Thymus (tissue), 11 donors: ENCODE results near the gene THAP7. TPM values are rescaled to one million over a fixed set of nuclear protein-coding genes. Genes with fewer than 3 reads are reported as not detected.
"Not testable (repeated sequence)": the region's sequence is repeated elsewhere in the genome, so short reads cannot be mapped to it uniquely, and the experiment has no call there.

Experiments
- DNase-seq, 9 donors: peaks; one replicate each; pipeline ENCODE4 v3.0.0-alpha.2; 2013; ENCODE audit warnings: low spot score in 9 of 9, low read depth in 6 of 9, missing footprints in 1 of 9
- H3K27ac ChIP-seq, 2 donors: one replicate each; pipeline ENCODE4 v1.5.1; 2013; ENCODE audit warnings: control low read depth in 1 of 2, low read depth in 1 of 2, low read length in 1 of 2, mild to moderate bottlenecking in 1 of 2, moderate library complexity in 1 of 2
- H3K27me3 ChIP-seq, 2 donors: one replicate each; pipeline ENCODE4 v1.5.1; 2013; ENCODE audit warnings: low read length in 1 of 2; ENCODE audit not compliant: control insufficient read depth in 2 of 2, insufficient read depth in 1 of 2
- H3K36me3 ChIP-seq, 2 donors: one replicate each; pipeline ENCODE4 v1.5.1; 2013; ENCODE audit warnings: low read length in 1 of 2, mild to moderate bottlenecking in 1 of 2, moderate library complexity in 1 of 2; ENCODE audit not compliant: control insufficient read depth in 2 of 2, insufficient read depth in 2 of 2
- H3K4me1 ChIP-seq, 2 donors: one replicate each; pipeline ENCODE4 v1.5.1; 2013; ENCODE audit warnings: low read length in 2 of 2; ENCODE audit not compliant: control insufficient read depth in 2 of 2, insufficient read depth in 2 of 2
- H3K4me3 ChIP-seq, 2 donors: one replicate each; pipeline ENCODE4 v1.5.1; 2013; ENCODE audit warnings: low read length in 2 of 2, control low read depth in 1 of 2, mild to moderate bottlenecking in 1 of 2
- H3K9me3 ChIP-seq, 2 donors: one replicate each; pipeline ENCODE4 v1.5.1; 2013; ENCODE audit warnings: low read length in 1 of 2, mild to moderate bottlenecking in 1 of 2; ENCODE audit not compliant: control insufficient read depth in 2 of 2, insufficient read depth in 1 of 2
- WGBS: extraction: QIAGEN DNeasy Blood & Tissue Kit; methylation state at CpG from one replicate; pipeline ENCODE4 v1.1.7; 2013; 5-methylcytosine and 5-hydroxymethylcytosine counted together
- polyA plus RNA-seq: library from polyadenylated mRNA; stranded (reverse); fragments of 200-250 nt; gene quantifications from one replicate; pipeline ENCODE4 v1.2.3, GENCODE V29; 2013
- total RNA-seq: library from RNA; stranded (reverse); fragments of 120-200 nt; gene quantifications from one replicate; pipeline ENCODE4 v1.2.4, GENCODE V29; 2013
- donor health status: healthy.

THAP7 gene
- total and polyA plus RNA-seq, 2 donors, result 26.2 to 40.3 TPM

- WGBS, result 93% methylated on average over 13 of the region's 13 CpGs
- not testable (repeated sequence) for H3K9me3 ChIP-seq, H3K4me1 ChIP-seq, H3K27ac ChIP-seq, H3K4me3 ChIP-seq, DNase-seq, H3K36me3 ChIP-seq
- peaks cover 0 to 21% of the 10 kb centered on the region in 2 donors for H3K27me3 ChIP-seq
Observed at GRCh38 chr22:21009208-21009607, 7.3 kb upstream of the THAP7 start.

DNA sequence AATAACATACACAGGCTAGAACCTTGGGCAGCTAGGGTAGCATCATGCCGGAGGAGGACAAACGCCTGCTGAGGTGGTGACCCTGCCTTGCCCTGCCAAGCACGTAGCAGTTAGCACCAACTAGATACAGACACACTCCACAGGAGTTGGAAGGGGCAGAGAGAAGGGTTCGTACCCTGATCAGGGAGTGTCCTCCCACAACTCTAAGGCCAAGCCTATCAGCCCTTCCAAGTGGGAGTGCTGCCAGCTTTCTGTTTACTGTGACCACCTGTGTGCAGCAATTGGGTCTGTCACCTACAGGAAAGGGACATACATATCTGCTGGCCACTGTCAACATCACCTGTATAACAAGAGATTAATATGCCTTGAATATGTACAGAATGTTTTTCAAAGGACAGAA is 1.9 kb upstream of the THAP7 start:
- H3K27ac ChIP-seq, result no peak overlapping the region
- no peaks in the 10 kb centered on the region for H3K27me3 ChIP-seq
- H3K4me3 ChIP-seq, result no peak overlapping the region
- 97% methylated on average over 4 of the region's 4 CpGs for WGBS
- H3K4me1 ChIP-seq, result peaks cover 17 to 24% of the 10 kb centered on the region in 2 donors
- H3K9me3 ChIP-seq, result peaks cover 0 to 5% of the 10 kb centered on the region in 2 donors
- DNase-seq, result no peak
- peaks cover 12 to 22% of the 10 kb centered on the region in 2 donors for H3K36me3 ChIP-seq

- Histone ChIP-seq H3K4me1 (peaks cover 17 to 24% of the 10 kb centered on the region in 2 donors), H3K4me3 (peak overlapping the region; percentile 86 to 97), H3K36me3 (peaks cover 34 to 46% of the 10 kb centered on the region in 2 donors), H3K27me3 (no peaks in the 10 kb centered on the region), H3K27ac (peak overlapping the region; percentile 94 to 100), H3K9me3 (peaks cover 0 to 5% of the 10 kb centered on the region in 2 donors)
- WGBS, result 4% methylated on average over 26 of the region's 26 CpGs
- no peak for DNase-seq
Observed at GRCh38 chr22:21000987-21001600, 824 bp downstream of the THAP7 start.

GRCh38 chr22:21000207-21000986 is 1.5 kb downstream of the THAP7 start:
- Histone ChIP-seq H3K9me3 (peaks cover 0 to 5% of the 10 kb centered on the region in 2 donors), H3K27me3 (no peaks in the 10 kb centered on the region), H3K4me1 (peaks cover 17 to 24% of the 10 kb centered on the region in 2 donors), H3K27ac (no peak overlapping the region), H3K36me3 (peaks cover 41 to 50% of the 10 kb centered on the region in 2 donors), H3K4me3 (peak overlapping the region; percentile 86 to 97)
- 80% methylated on average over 22 of the region's 22 CpGs for WGBS
- DNase-seq, result no peak

DNA sequence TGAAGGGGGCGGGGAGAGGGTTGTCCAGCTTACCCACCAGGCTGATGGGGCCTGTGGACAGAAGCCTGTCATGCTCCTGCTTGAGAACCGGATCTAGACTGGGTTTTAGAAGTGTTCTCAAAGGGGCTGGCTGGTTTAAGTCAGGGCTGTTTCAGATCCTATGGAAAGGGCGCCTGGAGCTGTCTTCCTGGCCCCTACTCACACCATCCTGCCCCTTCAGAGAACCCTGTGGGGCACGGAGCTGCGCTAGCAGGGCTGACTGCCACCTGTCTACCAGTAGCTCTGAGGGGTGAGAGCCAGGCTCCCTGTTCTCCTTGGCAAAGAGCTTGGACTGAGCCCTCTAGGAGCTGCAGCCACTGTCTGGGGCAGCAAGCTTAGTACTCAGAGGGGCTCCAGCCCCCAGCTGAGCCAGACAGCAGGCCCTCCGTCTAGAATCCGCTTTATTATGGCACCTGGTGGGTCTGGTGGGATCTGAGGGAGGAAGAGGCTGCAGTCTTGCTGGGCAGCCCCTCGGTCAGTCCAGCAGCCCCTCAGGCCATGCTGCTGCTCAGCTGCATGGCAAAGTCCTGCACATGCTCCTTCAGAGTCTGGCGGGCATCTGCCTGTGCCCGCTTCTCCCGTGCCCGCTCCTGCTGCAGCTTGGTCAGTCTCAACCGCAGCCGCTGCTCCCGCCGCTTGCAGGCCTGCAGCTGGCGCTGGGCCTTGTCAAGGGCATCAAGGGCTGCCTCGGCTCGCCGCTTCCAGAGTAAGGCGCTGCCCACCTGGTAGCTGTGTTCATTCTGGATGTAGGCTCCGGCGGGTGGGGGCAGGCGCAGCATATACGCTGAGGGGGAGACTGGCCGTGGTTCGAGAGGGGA is 2.3 kb downstream of the THAP7 start:
- peaks cover 17 to 24% of the 10 kb centered on the region in 2 donors for H3K4me1 ChIP-seq
- DNase-seq, result no peak
- H3K4me3 ChIP-seq, result no peak overlapping the region
- no peaks in the 10 kb centered on the region for H3K27me3 ChIP-seq
- no peak overlapping the region for H3K27ac ChIP-seq
- WGBS, result 97% methylated on average over 27 of the region's 27 CpGs
- peaks cover 0 to 5% of the 10 kb centered on the region in 2 donors for H3K9me3 ChIP-seq
- peaks cover 46 to 52% of the 10 kb centered on the region in 2 donors for H3K36me3 ChIP-seq

DNA sequence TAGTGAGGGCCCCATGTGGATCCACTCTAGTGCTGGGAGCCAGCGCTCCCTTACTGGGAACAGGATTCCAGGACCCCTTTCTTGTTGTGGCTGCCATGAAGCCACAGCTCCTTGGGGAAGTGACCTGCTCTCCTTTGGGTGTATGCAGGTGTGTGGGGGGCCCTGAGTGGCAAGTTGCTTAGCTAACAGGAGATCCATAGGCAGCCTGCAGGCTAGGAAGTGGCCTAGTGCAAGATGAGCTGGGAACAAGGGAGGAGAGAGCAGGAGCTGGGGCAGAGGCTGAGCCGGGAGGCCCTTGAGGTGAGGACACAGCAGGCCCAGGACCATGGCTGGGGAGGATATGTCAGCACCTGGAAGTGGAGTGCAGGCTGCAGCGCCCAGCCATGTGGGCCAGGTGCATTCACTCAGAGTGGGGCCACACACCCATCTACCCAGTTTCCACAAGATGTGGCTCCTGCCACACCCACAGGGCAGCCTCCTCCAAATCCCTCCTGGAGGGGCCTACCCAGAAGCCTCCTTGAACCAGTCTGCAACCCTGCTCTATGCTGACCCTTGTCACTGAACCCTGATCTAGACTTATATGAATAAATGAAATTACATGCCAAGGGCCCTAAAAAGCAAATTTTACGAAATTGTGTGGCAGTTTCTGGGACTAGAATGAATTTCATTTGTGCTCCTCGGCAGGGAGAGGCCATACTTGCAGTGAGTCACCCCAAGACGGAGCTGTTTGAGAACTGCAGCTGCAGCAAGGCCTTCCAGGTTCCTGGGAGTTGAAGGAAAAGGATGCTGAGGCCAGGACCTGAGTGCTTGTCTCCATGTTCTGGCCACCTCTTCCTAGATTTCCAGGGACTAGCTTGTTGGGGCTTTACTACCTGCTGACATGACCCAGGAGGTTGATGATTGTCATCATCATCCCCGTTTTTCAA is 3.2 kb downstream of the THAP7 start:
- no peak overlapping the region for H3K27ac ChIP-seq
- peaks cover 17 to 24% of the 10 kb centered on the region in 2 donors for H3K4me1 ChIP-seq

DNA sequence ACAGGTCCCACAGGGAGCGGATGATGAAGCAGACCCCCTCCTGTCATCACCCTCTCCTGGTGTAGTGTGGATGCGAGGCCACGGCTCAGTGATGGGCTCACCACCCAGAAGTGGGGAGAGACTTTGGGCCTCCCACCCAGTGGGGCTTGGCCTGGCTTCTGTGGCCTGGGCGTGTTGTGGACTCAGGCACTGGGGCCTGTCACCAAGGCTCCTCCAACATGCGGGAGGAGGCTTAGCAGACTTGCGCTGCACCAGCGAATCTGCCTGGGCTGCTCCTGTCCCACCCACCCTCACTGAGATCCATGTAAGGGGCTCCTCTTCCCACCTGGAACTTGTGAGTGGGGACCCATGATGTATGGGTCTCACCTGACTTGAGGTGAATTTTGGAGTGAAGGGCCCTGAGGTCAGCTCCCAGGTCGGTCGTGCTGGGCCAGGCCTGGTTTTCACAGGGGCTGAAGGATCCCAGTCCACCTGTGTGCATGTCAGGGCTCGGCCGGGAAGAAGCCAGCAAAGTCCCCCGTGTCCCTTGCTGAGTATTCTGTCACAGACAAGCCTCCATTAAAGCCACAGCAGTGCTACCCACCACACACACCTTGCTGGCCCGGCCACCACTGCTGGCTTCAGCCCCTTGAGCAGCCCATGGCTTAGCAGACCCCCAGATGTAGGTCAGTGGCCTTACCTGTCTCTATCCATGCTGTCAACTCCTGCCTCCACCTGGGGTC is 4.2 kb downstream of the THAP7 start:
- H3K4me1 ChIP-seq, result peaks cover 10 to 18% of the 10 kb centered on the region in 2 donors
- H3K9me3 ChIP-seq, result peaks cover 0 to 5% of the 10 kb centered on the region in 2 donors
- H3K36me3 ChIP-seq, result peaks cover 62 to 64% of the 10 kb centered on the region in 2 donors
- WGBS, result 96% methylated on average over 13 of the region's 13 CpGs
- H3K4me3 ChIP-seq, result no peak overlapping the region
- no peak for DNase-seq
- no peaks in the 10 kb centered on the region for H3K27me3 ChIP-seq
- H3K27ac ChIP-seq, result no peak overlapping the region

More for the DNA sequence above, 3.2 kb downstream of the THAP7 start:
- Histone ChIP-seq H3K9me3 (peaks cover 0 to 5% of the 10 kb centered on the region in 2 donors), H3K36me3 (peaks cover 56 to 58% of the 10 kb centered on the region in 2 donors), H3K27me3 (no peaks in the 10 kb centered on the region), H3K4me3 (no peak overlapping the region)
- 89% methylated on average over 7 of the region's 7 CpGs for WGBS
- no peak for DNase-seq
